Measurements from ENCODE around the gene UGT1A8.

The UGT1A8 gene

DNA sequence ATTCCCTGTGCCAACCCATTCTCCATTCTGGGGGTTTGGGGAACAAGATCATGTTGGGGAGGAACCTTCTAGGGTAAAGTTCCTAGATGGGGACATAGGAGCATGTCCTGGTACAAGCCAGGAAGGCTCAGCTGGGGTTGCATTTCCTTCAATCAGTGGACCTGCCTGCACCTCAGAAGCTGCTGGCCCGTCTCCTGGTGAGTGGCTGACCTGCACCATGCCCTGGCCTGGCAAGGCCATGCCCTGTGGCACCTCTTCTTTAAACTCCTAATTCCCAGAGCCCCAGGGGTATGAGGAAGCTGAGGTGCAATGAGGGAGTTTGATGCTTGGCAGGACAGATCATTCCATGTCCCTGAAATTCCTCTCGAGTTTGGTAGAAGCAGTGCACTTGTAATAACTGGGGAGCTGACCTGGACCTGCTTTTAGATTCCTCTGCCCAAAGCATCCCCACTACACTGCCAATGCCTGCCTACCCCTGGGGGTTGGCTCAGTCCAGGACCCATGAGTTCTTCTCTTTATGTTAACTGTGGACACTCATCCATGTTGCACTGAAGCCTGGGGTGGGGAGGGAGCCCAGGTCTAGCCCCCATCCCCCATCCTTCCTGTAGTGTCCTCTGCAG is 186.0 kb downstream of the UGT1A8 start:
- no peak for DNase-seq

DNA sequence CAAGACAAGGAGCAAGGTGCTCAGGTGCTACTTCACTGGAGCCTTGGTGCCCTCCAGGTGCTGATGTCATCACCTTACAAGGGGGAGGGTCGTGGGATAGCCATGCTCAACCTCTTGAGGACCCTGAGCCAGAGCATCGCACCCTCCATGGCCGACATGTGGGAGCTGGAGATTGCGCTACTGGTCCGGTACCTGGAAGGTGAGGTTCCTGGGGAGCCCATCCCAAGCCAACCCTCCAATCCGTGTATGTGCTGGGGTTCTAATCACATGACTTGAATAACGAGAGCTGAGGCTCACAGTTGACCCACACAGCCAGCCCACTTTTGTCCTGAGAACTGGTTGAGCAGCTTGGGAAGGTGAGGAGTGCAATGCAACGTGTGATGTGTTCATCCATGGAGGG is 186.6 kb downstream of the UGT1A8 start:
- DNase-seq = no peak

DNA sequence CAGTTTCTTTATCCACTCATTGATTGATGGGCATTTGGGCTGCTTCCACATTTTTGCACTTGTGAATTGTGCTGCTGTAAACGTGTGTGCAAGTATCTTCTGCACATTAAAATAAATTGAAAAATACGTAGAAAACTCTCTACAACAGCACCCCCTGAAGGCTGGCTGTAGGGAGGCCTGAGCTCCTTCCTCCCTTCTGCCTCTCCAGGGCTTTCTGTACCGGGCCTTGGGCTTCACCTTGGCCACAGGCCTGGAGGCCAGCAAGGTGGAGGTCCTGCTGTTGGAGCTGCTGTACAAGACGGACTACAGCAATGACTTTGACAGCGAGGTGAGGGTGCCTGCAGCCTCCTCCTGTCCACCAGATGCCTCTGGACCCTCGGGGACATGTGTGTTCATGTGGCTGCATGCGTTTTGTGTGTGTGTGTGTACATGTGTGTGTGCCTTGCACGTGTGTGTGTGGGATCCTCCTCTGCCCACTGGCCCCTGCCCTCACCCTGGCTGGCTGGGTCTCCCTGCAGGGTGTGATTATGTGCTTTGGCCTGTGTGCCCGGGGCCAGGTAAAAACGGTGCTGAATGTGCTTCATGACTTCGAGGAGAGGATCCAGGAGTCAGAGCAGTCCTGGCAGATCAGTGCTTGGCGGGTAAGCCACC is 189.9 kb downstream of the UGT1A8 start:
- DNase-seq = no peak

DNA sequence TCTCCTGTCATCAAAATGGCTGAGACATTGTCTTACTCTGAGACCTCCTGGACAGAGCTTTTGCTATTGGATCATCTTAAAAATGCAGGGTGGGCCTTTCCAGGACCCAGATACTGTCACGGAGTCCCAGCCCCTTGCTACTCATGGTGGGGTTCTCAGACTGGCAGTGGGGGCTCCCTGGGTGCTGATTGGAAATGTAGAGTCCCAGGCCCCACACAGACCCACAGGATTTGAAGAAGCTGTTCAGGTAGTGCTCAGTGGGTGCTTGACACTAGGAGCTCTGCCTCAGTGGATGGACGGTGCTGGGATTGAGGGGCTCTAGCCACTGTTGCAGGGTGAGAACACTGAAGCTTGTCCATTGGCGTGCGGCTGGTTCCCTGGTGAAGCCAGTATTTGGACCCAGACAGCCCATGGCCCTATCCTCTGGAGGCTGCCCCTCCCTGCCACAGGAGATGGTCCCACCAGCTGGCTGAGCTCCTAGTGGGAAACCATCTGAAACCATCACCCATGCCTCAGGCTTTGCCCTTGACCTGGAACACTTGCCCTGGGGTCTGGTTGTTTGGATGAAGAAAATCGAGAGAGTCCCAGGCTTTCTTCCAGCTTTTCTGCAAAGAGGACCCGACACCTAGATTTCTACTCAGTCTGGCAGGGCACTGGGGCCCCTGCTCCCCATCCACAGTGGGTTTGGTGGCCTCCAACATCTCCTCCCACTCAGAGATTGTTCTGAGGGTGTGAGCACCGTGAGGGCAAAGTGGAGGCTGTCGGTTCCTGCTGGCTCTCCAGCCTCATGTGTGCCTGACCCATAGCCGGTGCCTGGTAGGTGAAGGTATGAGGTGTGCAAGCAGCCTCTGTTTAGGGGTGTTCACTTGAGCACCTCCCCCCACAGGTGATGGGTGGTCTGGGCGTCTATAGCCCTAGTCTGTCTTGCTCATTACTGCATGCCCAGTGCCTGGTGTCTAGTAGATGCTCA is 190.8 kb downstream of the UGT1A8 start:
- DNase-seq = no peak

DNA sequence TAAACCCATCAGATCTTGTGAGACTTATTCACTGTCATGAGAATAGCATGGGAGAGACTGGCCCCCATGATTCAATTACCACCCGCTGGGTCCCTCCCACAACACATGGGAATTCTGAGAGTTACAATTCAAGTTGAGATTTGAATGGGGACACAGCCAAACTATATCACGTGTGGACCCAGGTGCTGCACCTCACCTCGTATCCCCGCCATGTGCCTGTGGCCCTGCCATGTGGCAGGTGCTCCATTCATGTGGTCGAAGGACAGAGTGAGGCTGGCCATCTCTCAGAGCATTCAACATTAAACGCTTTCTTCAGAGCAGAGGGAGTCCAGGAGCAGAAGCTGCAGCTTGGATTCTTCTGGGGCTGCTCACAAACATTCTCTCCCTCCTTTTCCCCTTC is 193.0 kb downstream of the UGT1A8 start:
- no peak for DNase-seq

DNA sequence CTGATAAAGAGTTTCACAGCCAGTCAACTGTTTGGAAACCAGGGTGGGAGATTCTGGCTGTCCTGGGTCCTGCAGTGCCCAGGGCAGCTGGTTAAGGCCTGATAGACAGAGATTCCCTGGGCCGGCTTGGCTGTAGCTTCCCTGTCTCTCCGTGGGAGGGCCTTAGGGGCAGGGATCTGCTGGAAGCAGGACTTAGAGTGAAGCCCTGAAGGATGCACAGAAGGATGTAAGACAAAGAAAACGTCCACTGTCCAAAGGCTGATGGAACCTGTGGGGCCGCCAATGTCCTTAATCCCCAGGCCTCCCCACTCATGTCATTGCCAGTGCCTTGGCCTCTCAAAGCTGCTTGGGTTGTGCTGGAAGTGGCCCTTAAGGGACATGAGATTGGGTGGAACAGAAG is 193.7 kb downstream of the UGT1A8 start:
- DNase-seq = no peak

DNA sequence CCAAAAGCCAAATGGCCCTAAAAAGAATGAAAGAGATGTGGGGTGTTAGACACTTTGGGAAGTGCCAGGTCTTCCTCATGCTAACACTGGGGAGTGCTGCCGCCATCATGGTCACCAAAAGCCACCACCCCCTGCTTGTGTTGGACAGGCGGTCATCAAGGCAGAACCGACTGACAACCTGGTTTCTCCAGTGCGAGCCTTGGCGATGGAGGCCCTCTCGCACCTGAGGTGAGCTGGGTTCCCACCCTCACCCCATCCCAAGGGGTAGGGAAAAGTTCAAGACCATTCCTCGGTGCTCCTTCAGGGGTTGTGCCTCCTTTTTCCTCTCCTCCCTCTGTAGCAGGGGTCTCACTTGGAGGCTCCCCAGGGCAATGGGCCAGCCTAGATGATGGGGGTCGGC is 194.3 kb downstream of the UGT1A8 start:
- DNase-seq = no peak

DNA sequence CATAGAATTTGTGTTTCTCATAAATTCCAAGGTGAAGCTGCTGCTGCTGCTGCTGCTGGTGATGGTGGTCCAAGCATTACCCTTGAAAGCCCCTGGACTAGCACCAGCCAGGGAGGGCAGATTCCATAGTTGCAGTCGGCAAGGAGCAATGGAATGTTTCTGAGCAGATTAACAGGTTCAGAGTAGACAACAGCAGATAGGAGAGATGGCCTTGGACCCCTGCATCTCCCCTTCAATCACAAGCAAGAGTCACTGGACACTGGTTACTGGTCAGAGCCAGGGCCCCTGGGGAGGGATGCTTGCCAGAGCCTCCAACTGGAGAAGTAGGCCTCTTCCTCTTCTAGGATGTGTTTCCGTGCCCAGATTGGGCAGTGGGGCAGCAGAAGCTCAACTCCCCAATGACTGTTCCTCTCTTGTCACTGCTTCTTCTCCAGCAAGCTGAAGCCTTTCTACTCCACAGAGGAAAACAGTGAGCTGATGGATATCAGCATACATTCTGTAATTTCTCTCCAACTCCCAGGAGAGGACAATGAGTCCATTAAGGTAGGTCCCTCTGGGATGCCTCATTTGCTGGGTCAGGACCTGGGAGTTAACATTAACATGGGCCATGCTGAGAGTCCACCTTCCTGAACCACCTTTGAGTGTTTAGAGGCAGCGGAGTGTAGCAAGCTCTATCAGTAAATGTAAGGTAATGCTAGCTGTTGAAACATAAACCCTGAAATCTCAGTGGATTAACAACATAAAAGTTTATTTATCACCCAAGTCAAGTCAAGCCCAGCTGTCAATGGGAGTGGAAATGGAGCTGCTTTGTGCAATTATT is 196.0 kb downstream of the UGT1A8 start:
- DNase-seq = no peak

DNA sequence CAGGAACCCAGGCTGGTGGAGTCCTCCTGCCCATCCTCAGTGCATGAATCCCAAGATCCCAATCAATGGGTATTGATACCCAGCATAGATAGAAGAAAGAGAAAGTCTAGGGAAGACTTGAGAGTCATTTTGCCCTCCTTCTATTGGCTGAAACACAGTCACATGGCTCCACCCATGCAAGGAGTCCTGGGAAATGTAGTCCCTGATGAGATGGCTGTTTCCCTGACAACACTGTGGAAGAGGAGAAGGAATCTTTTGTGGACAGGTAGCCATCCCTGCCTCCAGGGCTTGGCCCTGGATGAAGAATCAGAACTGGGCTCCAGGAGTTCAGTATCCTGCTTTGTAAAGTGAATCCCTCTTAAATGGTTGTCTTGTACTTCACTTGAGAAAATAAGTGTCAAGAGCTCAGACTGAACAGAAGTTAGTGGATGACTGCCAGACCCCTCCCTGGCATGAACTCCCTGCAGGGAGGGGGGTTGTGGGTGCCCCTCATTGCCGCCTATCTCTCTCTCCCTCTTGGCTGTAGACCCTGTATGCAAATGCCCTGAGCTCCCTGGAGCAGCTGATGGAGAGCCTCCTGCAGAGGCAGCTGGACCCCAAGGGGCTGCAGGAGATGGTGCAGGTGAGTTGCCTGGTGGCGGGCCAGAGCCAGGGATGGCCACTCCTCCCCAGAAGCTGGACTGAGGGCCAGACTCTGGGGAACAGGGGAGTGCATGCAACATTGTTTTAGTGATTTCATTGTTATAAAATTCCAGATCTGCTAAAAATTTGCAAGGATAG is 196.8 kb downstream of the UGT1A8 start:
- no peak for DNase-seq

DNA sequence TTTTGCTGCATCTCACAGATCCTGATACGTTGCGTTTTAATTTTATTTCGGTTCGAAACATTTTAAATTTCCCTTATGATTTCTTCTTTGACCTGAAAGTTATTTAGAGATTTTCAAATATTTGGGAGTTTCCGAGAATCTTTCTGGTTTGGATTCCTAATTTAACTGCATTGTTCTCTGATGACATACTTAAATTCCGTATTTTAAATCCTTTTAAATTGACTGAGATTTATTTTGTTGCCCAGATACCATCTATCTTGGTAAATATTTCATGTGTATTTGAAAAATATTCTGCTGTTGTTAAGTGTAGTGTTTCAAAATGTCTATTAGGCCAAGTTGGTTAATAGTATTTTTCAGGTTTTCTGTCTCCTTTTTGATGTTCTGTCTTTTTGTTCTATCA is 198.4 kb downstream of the UGT1A8 start:
- no peak for DNase-seq

DNA sequence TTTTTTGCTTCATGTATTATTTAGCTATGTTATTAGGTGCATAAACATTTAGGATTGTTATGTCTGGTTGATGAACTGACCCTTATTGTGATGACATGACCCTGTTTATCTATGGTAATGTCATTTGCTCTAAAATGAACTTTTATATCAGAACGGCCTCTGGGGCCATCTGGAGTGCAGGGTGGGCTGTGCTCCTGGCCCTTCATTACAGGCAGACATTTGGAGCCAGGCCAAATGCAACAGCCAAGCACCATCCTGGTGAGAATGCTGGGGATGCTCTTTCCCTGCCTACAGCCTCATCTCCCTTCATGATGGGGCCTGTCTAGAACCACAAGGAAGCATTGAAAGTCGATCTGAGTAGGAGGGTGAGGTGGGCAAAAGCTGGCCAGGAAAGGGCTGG is 198.9 kb downstream of the UGT1A8 start:
- no peak for DNase-seq

DNA sequence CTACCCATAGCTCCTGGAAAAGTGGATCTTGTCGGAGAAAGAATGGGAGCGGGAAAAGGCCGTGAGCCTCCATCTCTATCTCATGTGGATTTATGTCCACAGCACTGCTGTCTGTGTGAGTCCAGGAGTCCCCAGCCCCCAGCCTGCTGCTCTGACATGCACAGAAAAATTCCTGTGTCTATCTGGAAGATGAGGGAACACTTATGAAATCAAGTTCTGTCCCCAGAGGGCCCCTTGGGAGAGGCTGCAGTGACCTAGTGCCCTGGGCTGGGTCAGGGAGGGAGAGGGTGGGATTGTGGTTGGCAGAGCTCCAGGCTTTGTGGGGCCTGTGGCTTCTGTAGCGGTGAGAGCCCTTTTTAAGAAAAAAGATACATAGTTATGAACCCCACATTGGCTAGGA is 199.3 kb downstream of the UGT1A8 start:
- no peak for DNase-seq

DNA sequence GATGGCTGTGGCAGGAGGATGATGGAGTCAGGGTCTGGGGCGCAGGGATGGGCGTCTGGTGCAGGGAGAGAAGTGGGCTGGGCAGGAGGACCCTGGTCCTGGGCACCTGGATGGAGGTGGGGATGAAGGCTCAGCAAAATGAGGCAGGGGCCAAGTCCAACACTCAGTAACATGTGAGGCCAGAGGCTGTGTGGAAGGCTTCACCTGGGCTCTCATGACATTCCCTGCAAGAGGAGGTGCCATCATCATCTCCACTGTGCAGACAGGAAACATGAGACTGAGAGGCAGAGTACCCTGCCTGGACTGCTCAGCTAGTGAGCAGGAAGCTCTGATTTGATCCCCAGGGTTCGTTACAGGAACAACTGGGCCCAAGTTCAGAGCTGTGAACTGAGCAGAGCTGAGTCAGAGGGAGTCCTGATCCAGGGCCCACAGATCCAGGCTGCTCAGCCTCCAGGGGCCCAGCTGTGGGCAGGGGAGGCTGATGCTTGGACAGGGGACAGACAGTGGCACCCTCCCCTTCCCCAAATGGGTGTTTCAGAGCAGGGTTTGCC is 200.0 kb downstream of the UGT1A8 start:
- no peak for DNase-seq

DNA sequence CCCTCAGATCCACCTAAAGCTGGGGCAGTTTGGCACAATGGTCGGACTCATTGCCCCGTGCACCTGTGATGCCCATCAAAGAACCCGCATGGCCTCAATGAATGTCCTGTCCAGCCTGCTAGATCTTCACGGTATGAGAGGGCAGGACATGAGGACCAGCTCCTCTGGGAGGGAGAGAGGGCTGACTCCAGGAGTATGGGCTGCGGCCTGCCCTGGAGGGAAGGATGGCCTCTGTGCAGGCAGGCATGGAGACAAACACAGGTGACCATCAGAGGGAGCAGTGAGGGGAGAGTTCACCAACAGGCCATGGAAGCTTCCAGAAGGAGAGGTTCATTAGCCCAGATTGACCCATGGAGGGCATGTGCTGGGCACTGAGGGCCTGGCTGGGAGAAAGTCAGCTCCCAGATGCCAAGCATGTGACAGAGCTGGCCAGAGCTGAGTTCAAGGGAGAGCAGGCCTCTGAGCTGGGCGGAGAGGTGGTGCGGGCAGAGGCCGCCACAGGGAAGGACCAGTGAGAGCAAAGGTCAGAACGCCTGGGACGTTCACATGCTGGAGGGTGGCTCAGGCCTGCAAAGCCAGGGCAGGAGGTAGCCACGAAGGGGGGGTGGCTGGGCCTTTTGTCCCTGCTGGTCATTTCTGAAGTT is 200.7 kb downstream of the UGT1A8 start:
- DNase-seq = no peak

DNA sequence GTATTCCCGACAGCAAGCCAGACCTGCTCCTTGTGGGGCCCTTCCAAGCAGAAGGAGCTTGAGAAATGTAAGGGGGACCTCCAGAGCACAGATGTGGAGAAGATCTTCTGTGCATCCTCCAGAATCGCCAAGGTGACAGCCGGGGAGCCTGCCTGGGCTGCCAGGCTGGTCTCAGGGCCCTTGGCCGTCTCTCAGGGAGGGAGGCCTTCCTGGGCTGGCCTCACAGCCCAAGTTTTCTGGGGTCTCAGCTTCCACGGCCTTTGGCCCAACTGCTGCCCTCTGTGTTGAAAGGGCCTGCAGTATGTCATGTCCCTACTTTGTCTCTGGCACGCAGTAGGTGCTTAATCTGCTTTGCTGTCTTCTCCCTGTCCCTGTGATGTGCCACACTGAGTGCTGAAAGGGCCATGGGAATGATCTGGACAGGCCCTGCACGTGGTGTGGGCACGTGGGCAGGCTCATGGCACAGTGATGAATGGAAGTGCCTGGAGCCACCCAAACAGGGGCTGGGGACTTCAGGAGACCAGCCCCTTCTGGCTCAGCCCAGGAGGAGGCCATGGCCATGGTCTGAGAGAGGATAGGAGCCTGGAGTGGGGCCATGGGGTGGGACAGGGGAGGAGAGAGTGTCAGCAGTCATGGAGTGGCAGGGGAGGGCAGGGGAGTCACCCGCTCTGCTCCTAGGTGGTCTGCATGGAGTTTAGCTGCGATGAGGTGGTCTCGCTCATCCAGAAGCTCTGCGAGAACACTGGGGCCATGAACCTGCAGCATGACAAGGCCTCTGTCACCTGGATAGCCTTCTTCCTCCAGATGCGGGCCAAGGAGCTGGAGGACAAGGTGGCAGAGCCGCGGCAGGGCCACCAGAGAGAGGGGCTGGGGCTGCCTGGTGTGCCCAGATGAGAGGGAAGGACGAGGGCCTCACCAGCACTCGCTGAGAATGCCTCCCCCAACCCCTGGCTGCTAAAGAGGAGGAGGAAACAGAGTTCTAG is 201.5 kb downstream of the UGT1A8 start:
- no peak for DNase-seq

DNA sequence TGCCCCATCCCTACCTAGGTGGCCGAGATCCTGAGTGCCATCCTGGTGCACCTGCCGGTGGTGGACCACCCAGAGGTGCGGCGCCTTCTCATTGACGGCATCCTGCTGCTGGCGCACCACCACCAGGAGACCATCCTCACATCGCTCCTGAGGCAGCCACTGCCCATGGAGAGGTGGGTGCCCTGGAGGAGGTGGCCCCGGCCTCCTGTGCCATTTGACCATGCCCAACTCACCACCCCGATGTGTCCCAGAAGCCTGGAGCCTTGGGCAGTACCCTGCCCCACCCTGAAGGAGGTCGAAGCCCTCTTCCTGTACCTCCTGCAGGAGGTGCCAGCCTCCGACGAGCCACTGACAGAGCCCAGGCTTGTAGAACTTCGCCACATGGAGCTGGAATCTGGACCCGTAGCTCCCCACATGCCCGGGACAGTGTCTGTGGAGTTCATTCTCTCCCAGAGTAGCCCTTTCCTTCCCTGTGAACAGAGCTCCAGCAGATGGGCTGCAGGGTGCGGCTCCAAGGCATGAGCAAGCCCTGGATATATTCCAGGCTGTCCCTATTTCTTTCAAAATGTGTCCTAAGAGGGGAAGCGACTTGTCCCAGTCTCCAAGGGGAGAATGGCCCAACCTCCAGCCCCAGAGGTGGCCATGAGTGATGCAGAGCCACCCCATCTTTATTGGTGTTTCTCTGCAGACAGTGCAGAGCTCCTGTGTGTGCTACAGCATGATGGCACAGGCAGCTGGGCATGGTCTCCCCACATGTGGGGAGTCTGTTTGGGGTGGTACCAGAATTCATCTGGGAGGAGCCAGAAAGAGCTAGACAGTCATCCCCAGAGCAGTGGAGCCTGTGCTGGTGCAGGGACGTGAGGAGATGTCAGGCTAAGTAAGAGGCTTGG is 202.7 kb downstream of the UGT1A8 start:
- DNase-seq = no peak

DNA sequence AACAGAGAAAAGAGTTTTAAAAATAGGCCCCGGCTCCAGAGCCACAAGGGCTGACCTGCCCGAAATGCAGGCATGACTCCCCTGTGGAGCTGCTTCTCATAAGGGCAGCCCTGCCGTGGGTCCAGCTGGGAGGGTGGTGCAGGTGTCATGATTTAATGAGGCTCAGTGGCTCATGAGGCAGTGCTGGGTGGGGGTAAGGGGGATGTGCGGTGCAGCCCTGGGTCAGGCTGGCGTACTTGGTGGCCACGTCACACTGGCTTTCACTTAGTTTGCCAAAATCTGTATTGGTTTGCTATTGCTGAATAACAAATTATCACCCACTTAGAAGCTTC is 203.3 kb downstream of the UGT1A8 start:
- DNase-seq = no peak

DNA sequence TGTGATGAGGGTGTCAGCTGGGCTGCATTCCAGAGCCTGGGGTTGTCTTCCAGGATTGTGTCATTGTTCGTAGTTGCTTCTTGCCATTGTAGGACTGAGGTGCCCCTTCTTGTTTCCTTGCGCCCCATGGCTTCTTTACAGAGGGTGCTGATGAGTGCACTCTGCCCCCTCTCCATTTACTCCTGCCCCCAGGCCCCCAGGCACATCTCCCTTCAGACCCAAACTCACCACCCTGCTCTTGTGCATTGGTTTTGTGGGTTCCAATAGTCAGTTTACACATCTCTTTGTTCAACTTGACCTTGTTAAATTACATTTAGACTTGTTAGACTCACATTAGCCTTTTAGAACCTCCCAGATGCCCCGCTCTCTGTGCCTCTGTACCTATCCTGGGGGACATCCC is 203.8 kb downstream of the UGT1A8 start:
- DNase-seq = no peak

DNA sequence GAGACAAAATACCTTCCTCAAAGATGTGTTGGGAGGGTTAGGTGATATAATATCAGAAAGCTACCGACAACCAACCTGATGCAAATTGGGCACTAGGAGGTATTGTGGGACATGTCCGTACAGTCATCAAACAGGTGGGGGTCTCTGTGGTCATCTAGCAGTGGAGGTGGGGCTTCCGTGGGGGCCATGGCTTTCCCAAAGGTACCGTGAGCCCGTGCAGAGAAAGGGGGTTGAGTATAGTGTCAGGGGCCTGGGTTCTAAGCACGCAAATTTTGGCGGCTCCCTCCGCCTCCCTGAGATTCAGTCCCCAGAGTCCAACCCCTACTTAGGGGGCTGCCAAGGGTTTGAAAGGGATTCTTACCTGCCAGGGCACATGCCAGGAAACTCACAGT is 204.3 kb downstream of the UGT1A8 start:
- no peak for DNase-seq
